Measurements from ENCODE around the gene HSD11B1.

DNA sequence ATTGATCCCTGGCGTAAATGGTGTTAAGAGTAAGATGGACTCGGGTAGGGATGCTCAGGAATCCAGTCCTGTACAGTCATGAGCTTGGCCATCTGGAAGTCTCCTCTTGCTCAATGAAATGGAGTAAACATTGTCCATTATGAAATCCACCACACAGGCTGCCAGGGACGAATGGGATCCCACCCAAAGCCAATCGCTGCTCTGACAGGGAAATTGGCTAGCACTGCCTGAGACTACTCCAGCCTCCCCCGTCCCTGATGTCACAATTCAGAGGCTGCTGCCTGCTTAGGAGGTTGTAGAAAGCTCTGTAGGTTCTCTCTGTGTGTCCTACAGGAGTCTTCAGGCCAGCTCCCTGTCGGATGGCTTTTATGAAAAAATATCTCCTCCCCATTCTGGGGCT lies at the start of gene HSD11B1:
- TF ChIP-seq, protein P1, sequence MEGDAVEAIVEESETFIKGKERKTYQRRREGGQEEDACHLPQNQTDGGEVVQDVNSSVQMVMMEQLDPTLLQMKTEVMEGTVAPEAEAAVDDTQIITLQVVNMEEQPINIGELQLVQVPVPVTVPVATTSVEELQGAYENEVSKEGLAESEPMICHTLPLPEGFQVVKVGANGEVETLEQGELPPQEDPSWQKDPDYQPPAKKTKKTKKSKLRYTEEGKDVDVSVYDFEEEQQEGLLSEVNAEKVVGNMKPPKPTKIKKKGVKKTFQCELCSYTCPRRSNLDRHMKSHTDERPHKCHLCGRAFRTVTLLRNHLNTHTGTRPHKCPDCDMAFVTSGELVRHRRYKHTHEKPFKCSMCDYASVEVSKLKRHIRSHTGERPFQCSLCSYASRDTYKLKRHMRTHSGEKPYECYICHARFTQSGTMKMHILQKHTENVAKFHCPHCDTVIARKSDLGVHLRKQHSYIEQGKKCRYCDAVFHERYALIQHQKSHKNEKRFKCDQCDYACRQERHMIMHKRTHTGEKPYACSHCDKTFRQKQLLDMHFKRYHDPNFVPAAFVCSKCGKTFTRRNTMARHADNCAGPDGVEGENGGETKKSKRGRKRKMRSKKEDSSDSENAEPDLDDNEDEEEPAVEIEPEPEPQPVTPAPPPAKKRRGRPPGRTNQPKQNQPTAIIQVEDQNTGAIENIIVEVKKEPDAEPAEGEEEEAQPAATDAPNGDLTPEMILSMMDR (IDR thresholded peaks at IDR 0.05), result no peak
- TF ChIP-seq POLR2A (IDR thresholded peaks at IDR 0.05), result no peak
